ENCODE data around the gene MS4A4E.

MS4A4E gene

DNA sequence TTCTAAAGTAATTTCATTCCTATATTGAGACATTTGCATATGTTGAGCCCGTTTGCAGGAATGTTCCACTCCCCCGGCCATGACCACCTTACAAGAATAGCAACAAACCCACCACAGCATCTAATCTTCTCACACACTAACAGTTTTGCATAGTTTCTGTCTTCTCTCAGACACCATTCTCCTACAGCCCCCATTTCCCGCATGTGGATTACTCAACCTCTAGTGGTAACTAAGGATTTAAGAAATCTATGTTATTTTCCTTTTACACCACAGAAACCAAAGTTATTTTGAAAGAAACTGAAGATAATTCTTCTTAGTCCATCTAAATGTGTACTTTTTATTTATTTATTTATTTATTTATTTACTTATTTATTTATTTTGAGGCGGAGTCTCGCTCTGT, 2.3 kb downstream of the MS4A4E start:
- TF ChIP-seq POLR2A (IDR thresholded peaks at IDR 0.05; ENCODE audit: extremely low read depth, insufficient read length) (no peak), MYC (IDR thresholded peaks at IDR 0.05; ENCODE audit: low read depth, low read length) (no peak)
- TF ChIP-seq, protein P1, sequence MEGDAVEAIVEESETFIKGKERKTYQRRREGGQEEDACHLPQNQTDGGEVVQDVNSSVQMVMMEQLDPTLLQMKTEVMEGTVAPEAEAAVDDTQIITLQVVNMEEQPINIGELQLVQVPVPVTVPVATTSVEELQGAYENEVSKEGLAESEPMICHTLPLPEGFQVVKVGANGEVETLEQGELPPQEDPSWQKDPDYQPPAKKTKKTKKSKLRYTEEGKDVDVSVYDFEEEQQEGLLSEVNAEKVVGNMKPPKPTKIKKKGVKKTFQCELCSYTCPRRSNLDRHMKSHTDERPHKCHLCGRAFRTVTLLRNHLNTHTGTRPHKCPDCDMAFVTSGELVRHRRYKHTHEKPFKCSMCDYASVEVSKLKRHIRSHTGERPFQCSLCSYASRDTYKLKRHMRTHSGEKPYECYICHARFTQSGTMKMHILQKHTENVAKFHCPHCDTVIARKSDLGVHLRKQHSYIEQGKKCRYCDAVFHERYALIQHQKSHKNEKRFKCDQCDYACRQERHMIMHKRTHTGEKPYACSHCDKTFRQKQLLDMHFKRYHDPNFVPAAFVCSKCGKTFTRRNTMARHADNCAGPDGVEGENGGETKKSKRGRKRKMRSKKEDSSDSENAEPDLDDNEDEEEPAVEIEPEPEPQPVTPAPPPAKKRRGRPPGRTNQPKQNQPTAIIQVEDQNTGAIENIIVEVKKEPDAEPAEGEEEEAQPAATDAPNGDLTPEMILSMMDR (IDR thresholded peaks at IDR 0.05; ENCODE audit: low read depth, low read length): no peak
- TF ChIP-seq, protein P2, sequence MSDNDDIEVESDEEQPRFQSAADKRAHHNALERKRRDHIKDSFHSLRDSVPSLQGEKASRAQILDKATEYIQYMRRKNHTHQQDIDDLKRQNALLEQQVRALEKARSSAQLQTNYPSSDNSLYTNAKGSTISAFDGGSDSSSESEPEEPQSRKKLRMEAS (IDR thresholded peaks at IDR 0.05; ENCODE audit: low read depth, low read length): no peak
- DNase-seq (ENCODE audit: low read depth): no peak
- H3K4me3 ChIP-seq (ENCODE audit: low read depth, low read length): no peak overlapping the region

DNA sequence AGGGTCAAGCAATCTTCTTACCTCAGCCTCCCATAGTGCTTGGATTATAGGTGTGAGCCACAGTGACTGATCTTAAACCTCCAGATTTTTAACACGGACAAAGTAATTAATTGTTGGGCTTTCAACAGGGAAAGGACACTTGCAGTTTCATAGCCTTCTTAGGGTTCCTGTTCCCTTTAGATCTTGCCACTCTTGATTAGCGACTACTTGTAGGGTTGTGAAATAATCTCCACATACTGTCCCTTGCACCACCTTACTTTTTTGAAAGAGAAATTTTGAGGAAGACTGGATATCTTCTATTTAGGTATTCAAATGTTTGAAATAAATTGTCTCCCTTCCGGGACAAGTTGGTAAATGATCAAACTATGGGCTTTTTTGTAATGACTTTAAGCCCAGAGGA, 7.6 kb downstream of the MS4A4E start:
- peak; percentile 34 for DNase-seq (ENCODE audit: low read depth)
- H3K4me3 ChIP-seq (ENCODE audit: low read depth, low read length): no peak overlapping the region
- TF ChIP-seq MYC (IDR thresholded peaks at IDR 0.05; ENCODE audit: low read depth, low read length): no peak
- TF ChIP-seq, protein P2 (IDR thresholded peaks at IDR 0.05; ENCODE audit: low read depth, low read length): no peak
- TF ChIP-seq POLR2A (IDR thresholded peaks at IDR 0.05; ENCODE audit: extremely low read depth, insufficient read length): no peak
- TF ChIP-seq, protein P1 (IDR thresholded peaks at IDR 0.05; ENCODE audit: low read depth, low read length): no peak

DNA sequence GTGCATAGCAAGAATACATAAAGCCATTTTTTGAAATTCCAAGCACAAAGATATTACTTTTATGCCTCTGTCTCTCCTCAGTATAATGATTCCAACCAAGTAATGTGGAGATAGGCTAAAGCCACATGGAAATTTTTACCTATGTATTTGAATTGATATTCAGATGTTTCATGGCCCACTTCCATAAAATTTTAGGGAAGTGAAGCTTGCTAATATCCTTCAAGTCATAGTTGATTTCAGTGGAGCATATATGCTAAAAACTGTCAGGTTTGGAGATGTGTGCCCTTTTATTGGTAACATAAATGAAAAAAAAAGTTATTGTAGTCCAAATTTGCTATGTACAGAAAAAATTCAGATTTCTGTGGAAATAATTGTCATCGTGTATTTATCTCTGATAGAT, 12.3 kb downstream of the MS4A4E start:
- TF ChIP-seq, protein P1 (IDR thresholded peaks at IDR 0.05; ENCODE audit: low read depth, low read length): no peak
- no peak for TF ChIP-seq MYC (IDR thresholded peaks at IDR 0.05; ENCODE audit: low read depth, low read length)
- TF ChIP-seq, protein P2 (IDR thresholded peaks at IDR 0.05; ENCODE audit: low read depth, low read length): no peak
- TF ChIP-seq POLR2A (IDR thresholded peaks at IDR 0.05; ENCODE audit: extremely low read depth, insufficient read length): no peak
- H3K4me3 ChIP-seq (ENCODE audit: low read depth, low read length): no peak overlapping the region
- no peak for DNase-seq (ENCODE audit: low read depth)

DNA sequence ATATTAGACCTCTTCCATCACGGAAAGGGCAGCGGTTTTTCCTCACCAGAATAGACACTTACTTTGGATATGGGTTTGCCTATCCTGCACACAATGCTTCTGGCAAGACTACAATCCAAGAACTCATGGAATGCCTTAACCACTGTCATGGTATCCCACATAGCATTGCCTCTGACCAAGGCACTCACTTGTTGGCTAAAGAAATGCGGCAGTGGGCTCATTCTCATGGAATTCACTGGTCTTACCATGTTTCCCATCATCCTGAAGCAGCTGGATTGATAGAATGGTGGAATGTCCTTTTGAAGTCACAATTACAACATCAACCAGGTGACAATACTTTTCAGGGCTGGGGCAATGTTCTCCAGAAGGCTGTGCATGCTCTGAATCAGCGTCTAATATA, 20.8 kb downstream of the MS4A4E start:
- TF ChIP-seq, protein P1 (IDR thresholded peaks at IDR 0.05; ENCODE audit: low read depth, low read length): no peak
- TF ChIP-seq POLR2A (IDR thresholded peaks at IDR 0.05; ENCODE audit: extremely low read depth, insufficient read length) (no peak), MYC (IDR thresholded peaks at IDR 0.05; ENCODE audit: low read depth, low read length) (no peak)
- TF ChIP-seq, protein P2 (IDR thresholded peaks at IDR 0.05; ENCODE audit: low read depth, low read length): no peak
- H3K4me3 ChIP-seq (ENCODE audit: low read depth, low read length): no peak overlapping the region
- DNase-seq (ENCODE audit: low read depth): no peak

DNA sequence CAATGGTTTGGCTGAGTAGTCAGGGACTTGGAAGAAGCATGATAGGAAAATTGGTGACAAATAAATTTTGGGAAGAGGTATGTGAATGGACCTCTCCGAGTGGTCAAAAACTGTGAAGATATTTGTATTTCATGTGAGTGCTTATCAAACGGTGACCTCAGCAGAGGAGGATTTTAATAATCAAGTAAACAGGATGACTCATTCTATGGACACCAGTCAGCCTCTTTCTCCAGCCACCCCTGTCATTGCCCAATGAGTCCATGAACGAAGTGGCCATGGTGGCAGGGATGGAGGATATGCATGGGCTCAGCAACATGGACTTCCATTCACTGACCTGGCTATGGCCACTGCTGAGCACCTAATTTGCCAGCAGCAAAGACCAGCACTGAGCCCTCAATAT, 21.2 kb downstream of the MS4A4E start:
- H3K4me3 ChIP-seq (ENCODE audit: low read depth, low read length): no peak overlapping the region
- DNase-seq (ENCODE audit: low read depth): no peak
- TF ChIP-seq MYC (IDR thresholded peaks at IDR 0.05; ENCODE audit: low read depth, low read length) (no peak), POLR2A (IDR thresholded peaks at IDR 0.05; ENCODE audit: extremely low read depth, insufficient read length) (no peak)
- TF ChIP-seq, protein P2 (IDR thresholded peaks at IDR 0.05; ENCODE audit: low read depth, low read length): no peak
- TF ChIP-seq, protein P1 (IDR thresholded peaks at IDR 0.05; ENCODE audit: low read depth, low read length): no peak

DNA sequence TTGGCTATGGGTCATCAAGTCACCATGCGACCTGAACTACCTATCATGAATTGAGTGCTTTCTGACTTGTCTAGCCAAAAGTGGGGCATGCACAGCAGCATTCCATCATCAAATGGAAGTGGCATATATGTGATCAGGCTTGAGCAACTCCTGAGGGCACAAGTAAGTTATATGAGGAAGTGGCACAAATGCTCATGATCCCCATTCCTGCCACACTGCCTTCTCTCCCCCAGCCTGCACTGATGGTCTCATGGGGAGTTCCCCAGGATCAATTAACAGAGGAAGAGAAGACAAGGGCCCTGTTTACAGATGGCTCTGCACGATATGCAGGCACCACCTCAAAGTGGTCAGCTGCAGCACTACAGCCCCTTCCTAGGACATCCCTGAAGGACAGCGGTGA, 21.8 kb downstream of the MS4A4E start:
- no peak for DNase-seq (ENCODE audit: low read depth)
- H3K4me3 ChIP-seq (ENCODE audit: low read depth, low read length): no peak overlapping the region
- TF ChIP-seq POLR2A (IDR thresholded peaks at IDR 0.05; ENCODE audit: extremely low read depth, insufficient read length) (no peak), MYC (IDR thresholded peaks at IDR 0.05; ENCODE audit: low read depth, low read length) (no peak)
- TF ChIP-seq, protein P1 (IDR thresholded peaks at IDR 0.05; ENCODE audit: low read depth, low read length): no peak
- TF ChIP-seq, protein P2 (IDR thresholded peaks at IDR 0.05; ENCODE audit: low read depth, low read length): no peak
